K562 (cell line): ENCODE measurements around the gene MIXL1. TPM values are rescaled to one million over a fixed set of nuclear protein-coding genes. Genes with fewer than 3 reads are reported as not detected.

Experiments used
- ATAC-seq: fragments of 200-7000 bp; cut with Tn5 transposase; 3 replicates; pipeline ENCODE4 v1.9.1; 2020; ENCODE audit warnings: moderate library complexity
- BruUV-seq: library from RNA; stranded (reverse); fragments of 400-500 nt; replicated peaks from 2 replicates; lab custom pipeline; 2021; lab: Mats Ljungman, UMichigan
- CTCF ChIA-PET: fragments of 300-600 bp; formaldehyde crosslinking; extraction: SDS; loops from one replicate; lab custom pipeline; 2021; ENCODE audit warnings: low intra/inter-chr PET ratio; lab: Yijun Ruan, JAX
- POLR2A ChIA-PET: fragments of 300-600, 350-650 bp; sonication (Branson Sonifier 250); formaldehyde crosslinking; extraction: SDS; loops from one replicate; lab custom pipeline; 2021; ENCODE audit warnings: antibody characterized with exemption, inconsistent platforms; lab: Yijun Ruan, JAX
- DNase-seq, 4 experiments: peaks; one replicate each; pipeline versions ENCODE4 v3.0.0 to v3.0.0-alpha.2; 2011 to 2018; ENCODE audit warnings: low spot score in 3 of 4, mixed read lengths in 3 of 4; ENCODE audit errors: extremely low read depth in 1 of 4
- FAIRE-seq: peaks from 2 replicates; lab custom pipeline; 2011; peaks lifted over from hg19 to GRCh38; lab: Jason Lieb, UNC
- H2AFZ ChIP-seq: 2 replicates; pipeline ENCODE4 v1.6.0; 2011; ENCODE audit warnings: low read depth, low read length, control low read depth, inconsistent platforms
- H3K27ac ChIP-seq: fragments of 200-600 bp; 3 replicates; pipeline ENCODE4 v1.8.0; 2011; ENCODE audit warnings: low read depth, mild to moderate bottlenecking, control low read depth, inconsistent platforms, low read length, moderate library complexity, mixed read lengths; ENCODE audit errors: extremely low read depth
- H3K27me3 ChIP-seq, 2 experiments: fragments of 300-600 bp in 1 of 2; 2 replicates in 1 of 2; 3 replicates in 1 of 2; pipeline versions ENCODE4 v1.6.0 to v1.8.0; 2011; ENCODE audit warnings: inconsistent platforms in 2 of 2, low read length in 2 of 2, mild to moderate bottlenecking in 1 of 2, mixed read lengths in 1 of 2, moderate library complexity in 1 of 2; ENCODE audit not compliant: control insufficient read depth in 2 of 2, insufficient read depth in 2 of 2
- H3K36me3 ChIP-seq: fragments of 300-600 bp; 3 replicates; pipeline ENCODE4 v1.8.0; 2011; ENCODE audit warnings: mild to moderate bottlenecking, low read length, inconsistent platforms; ENCODE audit not compliant: control insufficient read depth, insufficient read depth
- H3K4me1 ChIP-seq, 2 experiments: fragments of 200-600 bp in 1 of 2; replicated peaks in 1 of 2; 2 replicates in 1 of 2; 3 replicates in 1 of 2; pipeline versions ENCODE4 v1.5.1 to v1.8.0; 2011; ENCODE audit warnings: inconsistent platforms in 2 of 2, low read length in 2 of 2, mild to moderate bottlenecking in 1 of 2, mixed read lengths in 1 of 2, moderate library complexity in 1 of 2; ENCODE audit not compliant: control insufficient read depth in 2 of 2, insufficient read depth in 2 of 2
- H3K4me2 ChIP-seq: 2 replicates; pipeline ENCODE4 v1.6.1; 2011; ENCODE audit warnings: low read length, control low read depth, inconsistent platforms, mixed read lengths; ENCODE audit not compliant: insufficient read depth
- H3K4me3 ChIP-seq: fragments of 200-600 bp; sonication (generic), shearing (Covaris generic); 2 replicates; pipeline ENCODE4 v1.5.1; 2016; ENCODE audit warnings: control low read depth, inconsistent platforms
- H3K79me2 ChIP-seq: fragments of 200-600 bp; 3 replicates; pipeline ENCODE4 v1.8.0; 2011; ENCODE audit warnings: low read length, inconsistent platforms; ENCODE audit not compliant: control insufficient read depth, insufficient read depth
- H3K9ac ChIP-seq, 2 experiments: 2 replicates each; pipeline versions ENCODE4 v1.6.0 to v1.6.1; 2011; ENCODE audit warnings: low read depth in 2 of 2, low read length in 2 of 2, control low read depth in 1 of 2, inconsistent platforms in 1 of 2, mild to moderate bottlenecking in 1 of 2, mixed read lengths in 1 of 2; ENCODE audit not compliant: insufficient read depth in 1 of 2
- H3K9me1 ChIP-seq: one replicate; pipeline ENCODE4 v1.6.0; 2011; ENCODE audit warnings: inconsistent platforms, mild to moderate bottlenecking, low read length, moderate library complexity; ENCODE audit not compliant: control insufficient read depth, insufficient read depth
- H3K9me3 ChIP-seq: replicated peaks from 2 replicates; pipeline ENCODE4 v1.5.1; 2011; ENCODE audit warnings: low read depth, low read length, inconsistent platforms; ENCODE audit not compliant: control insufficient read depth, insufficient read depth
- H4K20me1 ChIP-seq: replicated peaks from 2 replicates; pipeline ENCODE4 v1.6.1; 2011; ENCODE audit warnings: low read length, inconsistent platforms, mixed read lengths; ENCODE audit not compliant: control insufficient read depth, insufficient read depth
- ARID4B ChIP-seq: sonication (generic); formaldehyde crosslinking; IDR thresholded peaks from 2 replicates; pipeline ENCODE4 v1.8.0; 2022; ENCODE audit warnings: mild to moderate bottlenecking, missing genetic modification reagents
- COPS2 ChIP-seq: fragments of 450-650 bp; conservative IDR thresholded peaks from 2 replicates; pipeline ENCODE4 v1.6.1; 2016; ENCODE audit warnings: mild to moderate bottlenecking, moderate library complexity
- E2F1 ChIP-seq: sonication (generic); formaldehyde crosslinking; IDR thresholded peaks from 2 replicates; pipeline ENCODE4 v1.8.1; 2023; ENCODE audit warnings: mild to moderate bottlenecking, missing genetic modification reagents, moderate library complexity
- E4F1 ChIP-seq: fragments of 250-450 bp; sonication (Bioruptor Pico); IDR thresholded peaks from 2 replicates; pipeline ENCODE4 v1.5.0; 2021; ENCODE audit warnings: mild to moderate bottlenecking, borderline replicate concordance
- MAFG ChIP-seq: fragments of 450-650 bp; conservative IDR thresholded peaks from 2 replicates; pipeline ENCODE4 v1.6.1; 2016; ENCODE audit warnings: missing genetic modification characterization, missing compliant biosample characterization
- MAFK ChIP-seq: IDR thresholded peaks from 2 replicates; pipeline ENCODE4 v1.6.1; 2011; ENCODE audit warnings: low read length, improper control_type of control experiment
- MAX ChIP-seq: sonication (generic); formaldehyde crosslinking; IDR thresholded peaks from 2 replicates; pipeline ENCODE4 v1.9.0; 2022; ENCODE audit warnings: mild to moderate bottlenecking, missing genetic modification reagents
- POLR2H ChIP-seq: IDR thresholded peaks from 2 replicates; pipeline ENCODE4 v1.6.1; 2016; ENCODE audit warnings: missing genetic modification characterization, low read depth, mild to moderate bottlenecking, control low read depth, missing compliant biosample characterization, moderate library complexity
- PTBP1 ChIP-seq: fragments of 200-400 bp; formaldehyde crosslinking; IDR thresholded peaks from 2 replicates; pipeline ENCODE4 v1.6.1; 2017; ENCODE audit warnings: low read depth, low read length
- PURB ChIP-seq: sonication (generic); formaldehyde crosslinking; IDR thresholded peaks from 2 replicates; pipeline ENCODE4 v1.9.0; 2021; ENCODE audit warnings: low read depth, mild to moderate bottlenecking, missing genetic modification reagents
- SPI1 ChIP-seq: IDR thresholded peaks from 2 replicates; pipeline ENCODE4 v1.6.1; 2011; ENCODE audit warnings: low read depth, low read length, control low read depth, borderline replicate concordance
- ZNF408 ChIP-seq: fragments of 250-450 bp; sonication (Bioruptor Pico); IDR thresholded peaks from 2 replicates; pipeline ENCODE4 v1.4.0; 2020; ENCODE audit warnings: low read depth, mild to moderate bottlenecking, moderate library complexity
- WGBS: fragments of 100-300 bp; shearing (Covaris generic); methylation state at CpG from one replicate; pipeline ENCODE4 v1.1.6; 2016; ENCODE audit warnings: low coverage, mixed read lengths; ENCODE audit not compliant: insufficient coverage; ENCODE audit errors: missing lambda C conversion rate; 5-methylcytosine and 5-hydroxymethylcytosine counted together
- in situ Hi-C: fragments of 300-500 bp; cut with MboI; formaldehyde crosslinking; loops from 4 replicates; pipeline ENCODE4 v1.15.0; 2018; ENCODE audit warnings: inconsistent platforms, mixed read lengths
- intact Hi-C: fragments of 100-400 bp; cut with micrococcal nuclease; formaldehyde crosslinking; loops from 2 replicates; pipeline ENCODE4 v1.14.2; 2022
- polyA plus RNA-seq, 8 experiments: library from polyadenylated mRNA; depleted of rRNA in 4 of 8; stranded (reverse) in 5 of 8; unstranded in 3 of 8; fragments of >200 nt; fragmentation: Nextera tagmentation in 2 of 8; fragmentation: Illumina TruSeq in 1 of 8; extraction: Ambion mirVana in 2 of 8; extraction: Trizol in 1 of 8; gene quantifications; 2 replicates each; pipeline versions ENCODE4 v1.2.1 to v1.2.3, GENCODE V29; 2011 to 2014; ENCODE audit warnings: inconsistent platforms in 1 of 8, missing spikeins in 1 of 8
- total RNA-seq, 7 experiments: library from RNA; depleted of rRNA in 6 of 7; stranded (reverse); fragments of >200 nt in 6 of 7; fragmentation: Illumina TruSeq in 2 of 7; extraction: Trizol in 2 of 7; gene quantifications; 2 replicates each; pipeline versions ENCODE4 v1.2.1 to v1.2.3, GENCODE V29; 2011 to 2021; ENCODE audit warnings: low replicate concordance in 1 of 7
- TF ChIP-seq, protein P1 (sequence below): fragments of 450-650 bp; IDR thresholded peaks from 2 replicates; pipeline ENCODE4 v1.6.1; 2017; ENCODE audit warnings: mild to moderate bottlenecking, moderate library complexity

The MIXL1 gene
- total and polyA plus RNA-seq, 9 of the 15 experiments (the other 6 are each of a cell fraction or from before 2014, with no cell fraction given) = not detected

DNA sequence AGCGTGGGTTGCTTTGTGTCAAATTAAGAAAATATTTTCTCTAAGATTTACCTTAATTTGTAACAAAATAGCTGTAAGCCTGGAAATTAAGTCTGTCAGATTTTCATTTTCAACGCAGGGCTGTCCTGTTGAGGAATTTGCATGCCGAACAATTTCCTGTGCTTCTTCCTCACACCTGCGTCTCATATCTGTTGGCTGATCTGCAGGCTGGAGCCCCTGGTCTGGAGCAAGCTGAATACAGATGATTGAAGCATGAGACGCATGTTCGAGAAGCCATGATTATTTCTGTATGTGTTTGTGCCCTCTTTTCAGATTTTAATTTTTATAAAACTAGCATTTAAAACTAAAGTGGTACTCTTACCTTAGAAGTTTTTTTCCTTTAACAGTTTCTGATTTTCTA is 9.8 kb downstream of the MIXL1 start:
- intact Hi-C loops (no loop called here), in situ Hi-C loops (no loop called here)
- 93% methylated on average over 6 of the region's 6 CpGs for WGBS
- CTCF ChIA-PET = no interaction called here
- H3K4me1 ChIP-seq = no peaks in the 10 kb centered on the region
- H3K9me3 ChIP-seq = no peaks in the 10 kb centered on the region
- peaks cover 65% of the 10 kb centered on the region for H3K36me3 ChIP-seq
- FAIRE-seq = no peak
- POLR2A ChIA-PET = interaction anchor here (0.5 to 1.0 kb wide), 2 partner anchors 10 to 31 kb away, joined by 3 to 4 read pairs; partner anchors contain the start of gene MIXL1
- no peak for ATAC-seq
- H3K4me2 ChIP-seq = no peak overlapping the region
- H4K20me1 ChIP-seq = no peaks in the 10 kb centered on the region
- BruUV-seq = no TSS peak
- H2AFZ ChIP-seq = no peak overlapping the region
- no peaks in the 10 kb centered on the region for H3K27me3 ChIP-seq
- DNase-seq = no peak
- no peak overlapping the region for H3K27ac ChIP-seq
- H3K9ac ChIP-seq = no peak overlapping the region
- H3K9me1 ChIP-seq = no peaks in the 10 kb centered on the region
- H3K4me3 ChIP-seq = no peak overlapping the region
- H3K79me2 ChIP-seq = no peaks in the 10 kb centered on the region
- TF ChIP-seq POLR2H = no peak
- no peak for TF ChIP-seq COPS2
- no peak for TF ChIP-seq MAFG (tag)
- no peak for TF ChIP-seq SPI1
- TF ChIP-seq, protein P1, sequence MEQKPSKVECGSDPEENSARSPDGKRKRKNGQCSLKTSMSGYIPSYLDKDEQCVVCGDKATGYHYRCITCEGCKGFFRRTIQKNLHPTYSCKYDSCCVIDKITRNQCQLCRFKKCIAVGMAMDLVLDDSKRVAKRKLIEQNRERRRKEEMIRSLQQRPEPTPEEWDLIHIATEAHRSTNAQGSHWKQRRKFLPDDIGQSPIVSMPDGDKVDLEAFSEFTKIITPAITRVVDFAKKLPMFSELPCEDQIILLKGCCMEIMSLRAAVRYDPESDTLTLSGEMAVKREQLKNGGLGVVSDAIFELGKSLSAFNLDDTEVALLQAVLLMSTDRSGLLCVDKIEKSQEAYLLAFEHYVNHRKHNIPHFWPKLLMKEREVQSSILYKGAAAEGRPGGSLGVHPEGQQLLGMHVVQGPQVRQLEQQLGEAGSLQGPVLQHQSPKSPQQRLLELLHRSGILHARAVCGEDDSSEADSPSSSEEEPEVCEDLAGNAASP = no peak
- TF ChIP-seq MAFK = no peak
- TF ChIP-seq E4F1 (CRISPR knock-in tag) = no peak
- no peak for TF ChIP-seq MAX
- TF ChIP-seq E2F1 = no peak
- no peak for TF ChIP-seq PTBP1
- no peak for TF ChIP-seq PURB
- TF ChIP-seq ZNF408 = no peak
- no peak for TF ChIP-seq ARID4B (CRISPR knock-in tag)
